HepG2 (cell line): ENCODE results near the gene NPAS2. TPM values are rescaled to one million over a fixed set of nuclear protein-coding genes. Genes with fewer than 3 reads are reported as not detected.

Source experiments
- ATAC-seq: fragments of 200-7000 bp; cut with Tn5 transposase; 3 replicates; pipeline ENCODE4 v1.9.1; 2020; ENCODE audit warnings: mild to moderate bottlenecking, moderate library complexity
- BruUV-seq: library from RNA; stranded (reverse); fragments of 400-500 nt; replicated peaks from 2 replicates; lab custom pipeline; 2021; lab: Mats Ljungman, UMichigan
- CTCF ChIA-PET: fragments of 300-600 bp; formaldehyde crosslinking; extraction: SDS; loops from one replicate; lab custom pipeline; 2021; ENCODE audit warnings: low total read pairs, inconsistent platforms, low intra/inter-chr PET ratio; lab: Yijun Ruan, JAX
- POLR2A ChIA-PET: fragments of 350-600 bp; sonication (Branson Sonifier 250); formaldehyde crosslinking; loops from one replicate; lab custom pipeline; 2020; ENCODE audit warnings: antibody characterized with exemption, inconsistent platforms; lab: Yijun Ruan, JAX
- DNase-seq: peaks from one replicate; pipeline ENCODE4 v3.0.0-alpha.2; 2015; ENCODE audit warnings: low spot score
- FAIRE-seq: peaks from 3 replicates; lab custom pipeline; 2011; peaks lifted over from hg19 to GRCh38; lab: Jason Lieb, UNC
- H2AFZ ChIP-seq: one replicate; pipeline ENCODE4 v1.6.1; 2011; ENCODE audit warnings: low read length, inconsistent platforms
- H3K27ac ChIP-seq: fragments of 300-600 bp; 3 replicates; pipeline ENCODE4 v1.8.0; 2011; ENCODE audit warnings: mixed run types, mild to moderate bottlenecking, mixed read lengths, low read length, inconsistent platforms; ENCODE audit not compliant: insufficient read depth; ENCODE audit errors: extremely low read length
- H3K27me3 ChIP-seq, 2 experiments: fragments of 200-600 bp in 1 of 2; 2 replicates in 1 of 2; 3 replicates in 1 of 2; pipeline versions ENCODE4 v1.6.0 to v1.8.0; 2011; ENCODE audit warnings: low read length in 2 of 2, mild to moderate bottlenecking in 2 of 2, moderate library complexity in 2 of 2, inconsistent platforms in 1 of 2; ENCODE audit not compliant: insufficient read depth in 2 of 2, control insufficient read depth in 1 of 2
- H3K36me3 ChIP-seq, 2 experiments: fragments of 200-600 bp in 1 of 2; replicated peaks in 1 of 2; 2 replicates in 1 of 2; 3 replicates in 1 of 2; pipeline versions ENCODE4 v1.5.1 to v1.8.0; 2011; ENCODE audit warnings: low read length in 2 of 2, inconsistent platforms in 1 of 2; ENCODE audit not compliant: insufficient read depth in 2 of 2, control insufficient read depth in 1 of 2
- H3K4me1 ChIP-seq: 2 replicates; pipeline ENCODE4 v1.5.1; 2012; ENCODE audit warnings: low read length, inconsistent platforms; ENCODE audit not compliant: insufficient read depth
- H3K4me2 ChIP-seq: 2 replicates; pipeline ENCODE4 v1.6.0; 2011; ENCODE audit warnings: low read depth, low read length, inconsistent platforms
- H3K4me3 ChIP-seq, 3 experiments: fragments of 200-600 bp in 1 of 3; sonication (generic), shearing (Covaris generic) in 1 of 3; replicated peaks in 1 of 3; 2 replicates each; pipeline ENCODE4 v1.5.1; 2011 to 2016; ENCODE audit warnings: low read length in 3 of 3, inconsistent platforms in 2 of 3, low read depth in 2 of 3, mild to moderate bottlenecking in 2 of 3, control low read depth in 1 of 3, mixed read lengths in 1 of 3; ENCODE audit not compliant: insufficient read depth in 1 of 3
- H3K79me2 ChIP-seq: one replicate; pipeline ENCODE4 v1.6.1; 2011; ENCODE audit warnings: low read length, inconsistent platforms; ENCODE audit not compliant: insufficient read depth
- H3K9ac ChIP-seq: 2 replicates; pipeline ENCODE4 v1.6.0; 2011; ENCODE audit warnings: mild to moderate bottlenecking, low read depth, low read length, inconsistent platforms; ENCODE audit not compliant: insufficient read depth
- H3K9me3 ChIP-seq: 2 replicates; pipeline ENCODE4 v1.5.1; 2012; ENCODE audit warnings: mild to moderate bottlenecking, low read length
- H4K20me1 ChIP-seq: 2 replicates; pipeline ENCODE4 v1.6.0; 2011; ENCODE audit warnings: inconsistent platforms, mild to moderate bottlenecking, low read length, moderate library complexity; ENCODE audit not compliant: insufficient read depth
- CBX2 ChIP-seq, 2 experiments: fragments of 200-600 bp in 1 of 2; sonication (generic); formaldehyde crosslinking in 1 of 2; IDR thresholded peaks; 2 replicates each; pipeline versions ENCODE4 v1.7.0 to v1.8.1; 2018 to 2022; ENCODE audit warnings: low read depth in 2 of 2, low read length in 1 of 2, mild to moderate bottlenecking in 1 of 2, missing genetic modification reagents in 1 of 2
- DNMT3B ChIP-seq: conservative IDR thresholded peaks from 2 replicates; pipeline ENCODE4 v1.6.1; 2016; ENCODE audit warnings: missing biosample characterization, control low read depth
- MED1 ChIP-seq: sonication (generic); formaldehyde crosslinking; IDR thresholded peaks from 2 replicates; pipeline ENCODE4 v1.4.0; 2020; ENCODE audit warnings: missing genetic modification reagents
- ZMYM3 ChIP-seq: sonication (generic); formaldehyde crosslinking; IDR thresholded peaks from 2 replicates; pipeline ENCODE4 v1.5.1; 2020; ENCODE audit warnings: mild to moderate bottlenecking, missing genetic modification reagents
- ZNF775 ChIP-seq: sonication (generic); formaldehyde crosslinking; IDR thresholded peaks from 2 replicates; pipeline ENCODE4 v1.4.0; 2020; ENCODE audit warnings: missing genetic modification reagents, mild to moderate bottlenecking, moderate library complexity, borderline replicate concordance
- ZNF788 ChIP-seq: sonication (generic); formaldehyde crosslinking; IDR thresholded peaks from 2 replicates; pipeline ENCODE4 v1.5.0; 2020; ENCODE audit warnings: mild to moderate bottlenecking, missing genetic modification reagents, borderline replicate concordance
- WGBS: methylation state at CpG from one replicate; pipeline ENCODE4 v1.1.6; 2017; ENCODE audit warnings: low lambda C conversion rate; 5-methylcytosine and 5-hydroxymethylcytosine counted together
- in situ Hi-C: cut with HindIII; loops from 2 replicates; pipeline ENCODE4 v1.10.0; 2017; ENCODE audit warnings: low pct_unique_long_range_greater_than_20kb; ENCODE audit not compliant: extremely low pct_ligation_motif_present
- intact Hi-C: fragments of 100-400 bp; cut with micrococcal nuclease; formaldehyde crosslinking; loops from one replicate; pipeline ENCODE4 v1.10.0; 2022; ENCODE audit not compliant: unreplicated experiment
- polyA plus RNA-seq, 8 experiments: library from polyadenylated mRNA; depleted of rRNA in 3 of 8; stranded (reverse) in 7 of 8; unstranded in 1 of 8; fragments of >200 nt; fragmentation: Illumina TruSeq in 4 of 8; extraction: Trizol in 4 of 8; gene quantifications; 2 replicates each; pipeline versions ENCODE4 v1.2.1 to v1.2.3, GENCODE V29; 2011 to 2016; ENCODE audit warnings: low read depth in 4 of 8, missing spikeins in 1 of 8, mixed read lengths in 1 of 8; ENCODE audit not compliant: insufficient read depth in 1 of 8
- total RNA-seq, 5 experiments: library from RNA; depleted of rRNA; stranded (reverse); fragments of >200 nt; fragmentation: Illumina TruSeq; extraction: Trizol; gene quantifications; 2 replicates each; pipeline ENCODE4 v1.2.3, GENCODE V29; 2016; ENCODE audit warnings: low read depth in 1 of 5
- TF ChIP-seq, protein P1 (sequence below): sonication (generic); formaldehyde crosslinking; IDR thresholded peaks from 2 replicates; pipeline ENCODE4 v1.8.1; 2023; ENCODE audit warnings: mild to moderate bottlenecking, missing genetic modification reagents
- TF ChIP-seq, protein P2 (sequence below): sonication (generic); formaldehyde crosslinking; IDR thresholded peaks from 2 replicates; pipeline ENCODE4 v1.4.0; 2020; ENCODE audit warnings: mild to moderate bottlenecking, missing genetic modification reagents
- TF ChIP-seq, protein P3 (sequence below): fragments of 450-650 bp; IDR thresholded peaks from 2 replicates; pipeline ENCODE4 v1.6.1; 2016

Gene NPAS2
- total and polyA plus RNA-seq, 2 of the 13 experiments (the other 11 are each of a cell fraction or from before 2014, with no cell fraction given), result 14.8 to 37.5 TPM

DNA sequence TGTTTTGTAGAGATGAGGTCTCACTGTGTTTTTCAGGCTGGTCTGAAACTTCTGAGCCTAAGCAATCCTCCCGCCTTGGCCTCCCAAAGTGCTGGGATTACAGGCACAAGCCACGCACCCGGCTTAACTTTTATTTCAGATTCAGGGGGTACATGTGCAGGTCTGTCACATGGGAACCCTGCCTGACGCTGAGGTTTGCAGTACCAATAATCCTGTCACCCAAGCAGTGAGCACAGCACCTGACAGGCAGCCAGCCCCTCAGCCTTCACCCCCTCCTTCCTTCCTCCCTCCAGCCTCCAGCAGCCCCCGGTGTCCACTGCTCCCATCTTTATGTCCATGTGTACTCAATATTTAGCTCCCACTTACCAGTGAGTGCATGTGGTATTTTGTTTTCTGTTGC lies 136.1 kb downstream of the NPAS2 start:
- Histone ChIP-seq H3K36me3 (peaks cover 2 to 17% of the 10 kb centered on the region in 2 experiments; a peak in 3 of 5 replicates), H2AFZ (no peak overlapping the region), H3K27me3 (no peaks in the 10 kb centered on the region), H3K4me2 (no peak overlapping the region), H3K79me2 (no peaks in the 10 kb centered on the region), H3K27ac (no peak overlapping the region), H3K9ac (no peak overlapping the region), H4K20me1 (no peaks in the 10 kb centered on the region), H3K4me1 (no peaks in the 10 kb centered on the region), H3K4me3 (no peak overlapping the region), H3K9me3 (no peaks in the 10 kb centered on the region)
- DNase-seq (no peak), FAIRE-seq (no peak), ATAC-seq (no peak)
- intact Hi-C loops, result no loop called here
- ChIA-PET CTCF (no interaction called here), POLR2A (no interaction called here)
- 96% methylated on average over 5 of the region's 5 CpGs for WGBS
- in situ Hi-C loops, result no loop called here
- TF ChIP-seq DNMT3B (CRISPR knock-in tag), result no peak
- 0 out of 2 replicates have a peak, but pooled peaks have one; percentile 18 for TF ChIP-seq ZNF788 (CRISPR knock-in tag)
- TF ChIP-seq, protein P1, sequence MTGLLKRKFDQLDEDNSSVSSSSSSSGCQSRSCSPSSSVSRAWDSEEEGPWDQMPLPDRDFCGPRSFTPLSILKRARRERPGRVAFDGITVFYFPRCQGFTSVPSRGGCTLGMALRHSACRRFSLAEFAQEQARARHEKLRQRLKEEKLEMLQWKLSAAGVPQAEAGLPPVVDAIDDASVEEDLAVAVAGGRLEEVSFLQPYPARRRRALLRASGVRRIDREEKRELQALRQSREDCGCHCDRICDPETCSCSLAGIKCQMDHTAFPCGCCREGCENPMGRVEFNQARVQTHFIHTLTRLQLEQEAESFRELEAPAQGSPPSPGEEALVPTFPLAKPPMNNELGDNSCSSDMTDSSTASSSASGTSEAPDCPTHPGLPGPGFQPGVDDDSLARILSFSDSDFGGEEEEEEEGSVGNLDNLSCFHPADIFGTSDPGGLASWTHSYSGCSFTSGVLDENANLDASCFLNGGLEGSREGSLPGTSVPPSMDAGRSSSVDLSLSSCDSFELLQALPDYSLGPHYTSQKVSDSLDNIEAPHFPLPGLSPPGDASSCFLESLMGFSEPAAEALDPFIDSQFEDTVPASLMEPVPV (CRISPR knock-in tag), result no peak
- no TSS peak for BruUV-seq

DNA sequence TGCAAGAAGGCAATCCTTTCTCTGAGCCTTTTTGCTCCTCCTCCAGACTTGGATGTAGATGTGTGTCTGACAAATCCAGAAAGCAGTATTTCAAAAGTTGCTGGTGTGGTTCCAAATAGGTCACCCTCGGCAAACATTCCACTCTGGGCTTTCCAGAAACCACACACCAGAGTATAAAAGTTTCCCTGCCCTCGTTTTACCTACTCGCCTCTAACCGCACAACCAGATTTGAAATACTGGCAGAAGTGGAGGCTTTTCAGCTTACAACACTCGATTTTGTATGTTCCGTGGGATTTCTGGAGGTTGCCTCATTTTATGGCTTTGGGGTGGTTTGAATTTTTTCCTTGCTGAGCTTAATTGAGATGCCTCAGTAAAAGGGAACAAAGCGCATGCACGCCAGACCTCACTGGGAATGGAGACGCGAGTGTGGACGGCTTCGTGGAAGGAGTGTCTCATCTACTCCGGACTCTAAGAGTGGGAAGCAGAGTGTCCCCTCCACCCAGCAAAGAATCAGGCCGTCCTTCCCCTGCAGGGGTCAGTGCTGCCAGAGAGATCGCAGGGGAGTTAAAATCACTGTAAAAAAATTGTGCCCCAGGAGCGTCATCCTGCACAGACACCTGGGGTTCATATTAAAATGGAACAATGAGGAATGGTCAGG lies 138.2 kb downstream of the NPAS2 start:
- ChIA-PET CTCF (no interaction called here), POLR2A (no interaction called here)
- Histone ChIP-seq H3K4me2 (no peak overlapping the region), H3K79me2 (no peaks in the 10 kb centered on the region), H3K4me3 (no peak overlapping the region), H3K4me1 (no peaks in the 10 kb centered on the region), H2AFZ (no peak overlapping the region), H3K9ac (no peak overlapping the region), H4K20me1 (no peaks in the 10 kb centered on the region), H3K27ac (no peak overlapping the region), H3K9me3 (no peaks in the 10 kb centered on the region), H3K36me3 (peaks cover 2 to 17% of the 10 kb centered on the region in 2 experiments; a peak in 3 of 5 replicates), H3K27me3 (no peaks in the 10 kb centered on the region)
- intact Hi-C loops (no loop called here), in situ Hi-C loops (no loop called here)
- no TSS peak for BruUV-seq
- FAIRE-seq, result no peak
- TF ChIP-seq CBX2 (IDR thresholded peaks at IDR 0.05; ENCODE audit: low read depth, low read length), result no peak
- TF ChIP-seq CBX2 (CRISPR knock-in tag; IDR thresholded peaks at IDR 0.05; ENCODE audit: low read depth), result no peak
- no peak for TF ChIP-seq MED1 (CRISPR knock-in tag)
- TF ChIP-seq, protein P2, sequence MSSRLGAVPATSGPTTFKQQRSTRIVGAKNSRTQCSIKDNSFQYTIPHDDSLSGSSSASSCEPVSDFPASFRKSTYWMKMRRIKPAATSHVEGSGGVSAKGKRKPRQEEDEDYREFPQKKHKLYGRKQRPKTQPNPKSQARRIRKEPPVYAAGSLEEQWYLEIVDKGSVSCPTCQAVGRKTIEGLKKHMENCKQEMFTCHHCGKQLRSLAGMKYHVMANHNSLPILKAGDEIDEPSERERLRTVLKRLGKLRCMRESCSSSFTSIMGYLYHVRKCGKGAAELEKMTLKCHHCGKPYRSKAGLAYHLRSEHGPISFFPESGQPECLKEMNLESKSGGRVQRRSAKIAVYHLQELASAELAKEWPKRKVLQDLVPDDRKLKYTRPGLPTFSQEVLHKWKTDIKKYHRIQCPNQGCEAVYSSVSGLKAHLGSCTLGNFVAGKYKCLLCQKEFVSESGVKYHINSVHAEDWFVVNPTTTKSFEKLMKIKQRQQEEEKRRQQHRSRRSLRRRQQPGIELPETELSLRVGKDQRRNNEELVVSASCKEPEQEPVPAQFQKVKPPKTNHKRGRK (CRISPR knock-in tag), result no peak
- TF ChIP-seq ZNF775 (CRISPR knock-in tag), result no peak
- TF ChIP-seq, protein P3, sequence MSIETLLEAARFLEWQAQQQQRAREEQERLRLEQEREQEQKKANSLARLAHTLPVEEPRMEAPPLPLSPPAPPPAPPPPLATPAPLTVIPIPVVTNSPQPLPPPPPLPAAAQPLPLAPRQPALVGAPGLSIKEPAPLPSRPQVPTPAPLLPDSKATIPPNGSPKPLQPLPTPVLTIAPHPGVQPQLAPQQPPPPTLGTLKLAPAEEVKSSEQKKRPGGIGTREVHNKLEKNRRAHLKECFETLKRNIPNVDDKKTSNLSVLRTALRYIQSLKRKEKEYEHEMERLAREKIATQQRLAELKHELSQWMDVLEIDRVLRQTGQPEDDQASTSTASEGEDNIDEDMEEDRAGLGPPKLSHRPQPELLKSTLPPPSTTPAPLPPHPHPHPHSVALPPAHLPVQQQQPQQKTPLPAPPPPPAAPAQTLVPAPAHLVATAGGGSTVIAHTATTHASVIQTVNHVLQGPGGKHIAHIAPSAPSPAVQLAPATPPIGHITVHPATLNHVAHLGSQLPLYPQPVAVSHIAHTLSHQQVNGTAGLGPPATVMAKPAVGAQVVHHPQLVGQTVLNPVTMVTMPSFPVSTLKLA, result no peak
- no peak for TF ChIP-seq ZMYM3 (CRISPR knock-in tag)
- no peak for ATAC-seq
- DNase-seq, result no peak
- WGBS, result 94% methylated on average over 16 of the region's 16 CpGs
